ENCODE data around the gene SCMH1. TPM values are rescaled to one million over a fixed set of nuclear protein-coding genes. Genes with fewer than 3 reads are reported as not detected.

The SCMH1 gene
- total and polyA plus RNA-seq, 2 experiments from 2014 or later, result 15.0 to 19.4 TPM

- H3K36me3 Mint-ChIP-seq (ENCODE audit: low read depth), result no peaks in the 10 kb centered on the region
- Histone ChIP-seq H3K4me1 (ENCODE audit: insufficient read depth) (0 out of 2 replicates have a peak, but pooled peaks cover 4% of the 10 kb centered on the region), H3F3A (replicated peaks; ENCODE audit: low read depth) (no peaks in the 10 kb centered on the region), H3K4me3 (no peak overlapping the region), H3K4me2 (no peak overlapping the region), H3K9me2 (ENCODE audit: insufficient read depth) (no peaks in the 10 kb centered on the region), H3K27ac (ENCODE audit: low read depth) (no peak overlapping the region), H3K36me3 (ENCODE audit: insufficient read depth) (no peaks in the 10 kb centered on the region), H2AFZ (no peak overlapping the region), H3K27me3 (ENCODE audit: insufficient read depth) (no peaks in the 10 kb centered on the region), H4K20me1 (replicated peaks; ENCODE audit: insufficient read depth) (no peaks in the 10 kb centered on the region), H3K79me2 (replicated peaks; ENCODE audit: insufficient read depth) (no peaks in the 10 kb centered on the region)
- H3K27ac Mint-ChIP-seq, result no peak overlapping the region
- TF ChIP-seq CREB1 (CRISPR knock-in tag; IDR thresholded peaks at IDR 0.05; ENCODE audit: low read depth), result no peak
- no peak for TF ChIP-seq ZNF331 (CRISPR knock-in tag; IDR thresholded peaks at IDR 0.05; ENCODE audit: low read depth)
- TF ChIP-seq NANOG (IDR thresholded peaks at IDR 0.05; ENCODE audit: borderline replicate concordance), result no peak
- TF ChIP-seq EZH2 (IDR thresholded peaks at IDR 0.05; ENCODE audit: low read depth, unreplicated experiment), result no peak
- no peak for TF ChIP-seq ZNF462 (CRISPR knock-in tag; IDR thresholded peaks at IDR 0.05)
- no peak for TF ChIP-seq ETS1 (IDR thresholded peaks at IDR 0.05)
- TF ChIP-seq REST (IDR thresholded peaks at IDR 0.05; ENCODE audit: unreplicated experiment), result no peak
- TF ChIP-seq, protein P1, sequence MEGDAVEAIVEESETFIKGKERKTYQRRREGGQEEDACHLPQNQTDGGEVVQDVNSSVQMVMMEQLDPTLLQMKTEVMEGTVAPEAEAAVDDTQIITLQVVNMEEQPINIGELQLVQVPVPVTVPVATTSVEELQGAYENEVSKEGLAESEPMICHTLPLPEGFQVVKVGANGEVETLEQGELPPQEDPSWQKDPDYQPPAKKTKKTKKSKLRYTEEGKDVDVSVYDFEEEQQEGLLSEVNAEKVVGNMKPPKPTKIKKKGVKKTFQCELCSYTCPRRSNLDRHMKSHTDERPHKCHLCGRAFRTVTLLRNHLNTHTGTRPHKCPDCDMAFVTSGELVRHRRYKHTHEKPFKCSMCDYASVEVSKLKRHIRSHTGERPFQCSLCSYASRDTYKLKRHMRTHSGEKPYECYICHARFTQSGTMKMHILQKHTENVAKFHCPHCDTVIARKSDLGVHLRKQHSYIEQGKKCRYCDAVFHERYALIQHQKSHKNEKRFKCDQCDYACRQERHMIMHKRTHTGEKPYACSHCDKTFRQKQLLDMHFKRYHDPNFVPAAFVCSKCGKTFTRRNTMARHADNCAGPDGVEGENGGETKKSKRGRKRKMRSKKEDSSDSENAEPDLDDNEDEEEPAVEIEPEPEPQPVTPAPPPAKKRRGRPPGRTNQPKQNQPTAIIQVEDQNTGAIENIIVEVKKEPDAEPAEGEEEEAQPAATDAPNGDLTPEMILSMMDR (conservative IDR thresholded peaks at IDR 0.05; ENCODE audit: low read depth in 2 of 2), result no peak
- no peak for TF ChIP-seq STAT1 (IDR thresholded peaks at IDR 0.05; ENCODE audit: unreplicated experiment)
- no peak for TF ChIP-seq JUNB (IDR thresholded peaks at IDR 0.05; ENCODE audit: unreplicated experiment)
- no peak for TF ChIP-seq ZNF114 (CRISPR knock-in tag; IDR thresholded peaks at IDR 0.05)
- TF ChIP-seq EZH2phosphoT487 (IDR thresholded peaks at IDR 0.05; ENCODE audit: unreplicated experiment), result no peak
- TF ChIP-seq POLR2AphosphoS5 (IDR thresholded peaks at IDR 0.05; ENCODE audit: low read depth), result no peak
- no peak overlapping the region for H3K4me3 Mint-ChIP-seq
- ATAC-seq (no peak), DNase-seq (ENCODE audit: low spot score) (no peak)
- peaks cover 8% of the 10 kb centered on the region; the same call in 2 of the 3 replicates for H3K4me1 Mint-ChIP-seq
- H3K9me3 Mint-ChIP-seq, result no peaks in the 10 kb centered on the region
- H3K27me3 Mint-ChIP-seq (ENCODE audit: insufficient read depth, low read depth, poor library complexity), result no peaks in the 10 kb centered on the region
Observed at GRCh38 chr1:41100170-41100569, 141.9 kb downstream of the SCMH1 start.
